RWPE1 (cell line): Measurements from ENCODE around the gene GPC6.

Experiments
- CTCF ChIA-PET: fragments of 350-600 bp; sonication (Branson Sonifier 250); formaldehyde crosslinking; extraction: SDS; loops from one replicate; lab custom pipeline; 2021; lab: Yijun Ruan, JAX
- POLR2A ChIA-PET: fragments of 400-600 bp; formaldehyde crosslinking; extraction: SDS; loops from one replicate; lab custom pipeline; 2020; ENCODE audit warnings: antibody characterized with exemption; ENCODE audit not compliant: low non-redundant PET; lab: Yijun Ruan, JAX
- DNase-seq: peaks from one replicate; pipeline ENCODE4 v3.0.0; 2012; ENCODE audit warnings: low spot score
- H3K27ac ChIP-seq: fragments of 450-650 bp; 2 replicates; pipeline ENCODE4 v1.5.1; 2017
- TF ChIP-seq, protein P1 (sequence below): fragments of 450-650 bp; conservative IDR thresholded peaks from 2 replicates; pipeline ENCODE4 v1.5.1; 2017; ENCODE audit warnings: low read depth, mild to moderate bottlenecking

GPC6 gene

DNA sequence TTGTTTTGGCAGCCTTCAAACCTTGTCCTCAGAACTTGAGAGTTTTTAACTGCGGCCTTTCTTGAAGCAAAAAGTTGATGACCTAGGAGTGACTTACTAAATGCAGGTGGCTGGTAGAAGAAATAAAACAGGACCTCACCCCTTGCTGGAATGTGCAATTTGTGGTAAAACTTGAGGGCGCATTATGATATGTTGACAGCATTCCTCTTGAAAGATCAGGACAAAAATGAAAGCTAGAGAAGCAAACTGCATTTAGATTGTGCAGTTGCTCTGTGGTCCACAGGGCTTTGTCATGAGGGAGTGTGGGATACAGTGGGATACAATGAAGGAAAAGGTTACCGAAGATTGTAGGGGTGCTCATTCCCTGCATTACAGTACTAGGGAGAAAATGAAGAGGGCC, 504.2 kb downstream of the GPC6 start:
- no peak overlapping the region for H3K27ac ChIP-seq
- no peak for DNase-seq
- TF ChIP-seq, protein P1, sequence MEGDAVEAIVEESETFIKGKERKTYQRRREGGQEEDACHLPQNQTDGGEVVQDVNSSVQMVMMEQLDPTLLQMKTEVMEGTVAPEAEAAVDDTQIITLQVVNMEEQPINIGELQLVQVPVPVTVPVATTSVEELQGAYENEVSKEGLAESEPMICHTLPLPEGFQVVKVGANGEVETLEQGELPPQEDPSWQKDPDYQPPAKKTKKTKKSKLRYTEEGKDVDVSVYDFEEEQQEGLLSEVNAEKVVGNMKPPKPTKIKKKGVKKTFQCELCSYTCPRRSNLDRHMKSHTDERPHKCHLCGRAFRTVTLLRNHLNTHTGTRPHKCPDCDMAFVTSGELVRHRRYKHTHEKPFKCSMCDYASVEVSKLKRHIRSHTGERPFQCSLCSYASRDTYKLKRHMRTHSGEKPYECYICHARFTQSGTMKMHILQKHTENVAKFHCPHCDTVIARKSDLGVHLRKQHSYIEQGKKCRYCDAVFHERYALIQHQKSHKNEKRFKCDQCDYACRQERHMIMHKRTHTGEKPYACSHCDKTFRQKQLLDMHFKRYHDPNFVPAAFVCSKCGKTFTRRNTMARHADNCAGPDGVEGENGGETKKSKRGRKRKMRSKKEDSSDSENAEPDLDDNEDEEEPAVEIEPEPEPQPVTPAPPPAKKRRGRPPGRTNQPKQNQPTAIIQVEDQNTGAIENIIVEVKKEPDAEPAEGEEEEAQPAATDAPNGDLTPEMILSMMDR: no peak
- ChIA-PET CTCF (no interaction called here), POLR2A (no interaction called here)

DNA sequence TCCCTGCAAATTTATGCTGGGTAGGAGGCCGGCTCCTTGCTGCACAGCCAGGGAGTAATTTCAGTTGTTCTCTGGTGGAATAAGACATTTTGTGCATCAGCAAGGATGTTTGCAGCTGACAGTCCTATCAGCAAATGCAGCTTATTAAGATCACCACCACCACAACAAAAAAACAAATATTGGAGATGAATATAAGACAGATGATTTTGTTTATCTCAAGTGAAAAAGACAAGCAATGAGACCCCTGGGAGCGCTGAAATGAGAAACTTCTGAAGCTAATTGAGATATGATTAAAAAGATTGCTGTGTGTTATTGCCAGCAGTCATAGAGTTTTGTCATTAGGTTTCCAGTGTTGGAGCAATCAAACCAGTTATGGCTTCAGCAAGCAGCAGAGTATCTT, 505.6 kb downstream of the GPC6 start:
- POLR2A ChIA-PET: no interaction called here
- TF ChIP-seq, protein P1: no peak
- no peak overlapping the region for H3K27ac ChIP-seq
- no peak for DNase-seq
- CTCF ChIA-PET: interaction anchor here (0.6 kb wide), 1 partner anchor 1950 kb away, joined by 4 read pairs; no protein-coding TSS in a partner anchor

DNA sequence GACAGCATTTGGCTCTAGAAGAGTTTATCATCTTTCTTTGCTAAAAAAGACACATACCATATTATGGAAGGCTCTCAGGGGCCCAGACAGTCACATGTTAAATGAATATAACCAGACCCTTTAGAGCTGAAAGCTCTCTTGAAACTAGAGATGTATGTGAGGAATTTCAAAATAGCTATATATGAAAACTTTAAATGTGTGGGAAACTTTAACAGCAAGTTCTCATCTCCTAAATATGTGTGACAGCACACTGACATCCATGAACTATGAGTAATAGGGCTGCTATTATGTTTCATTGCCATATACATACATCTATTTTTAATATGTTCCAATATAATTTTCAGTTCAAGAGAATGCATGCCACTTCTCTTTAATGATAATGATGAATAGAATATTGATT, 509.5 kb downstream of the GPC6 start:
- ChIA-PET POLR2A (no interaction called here), CTCF (no interaction called here)
- no peak for DNase-seq
- TF ChIP-seq, protein P1: no peak
- H3K27ac ChIP-seq: no peak overlapping the region

DNA sequence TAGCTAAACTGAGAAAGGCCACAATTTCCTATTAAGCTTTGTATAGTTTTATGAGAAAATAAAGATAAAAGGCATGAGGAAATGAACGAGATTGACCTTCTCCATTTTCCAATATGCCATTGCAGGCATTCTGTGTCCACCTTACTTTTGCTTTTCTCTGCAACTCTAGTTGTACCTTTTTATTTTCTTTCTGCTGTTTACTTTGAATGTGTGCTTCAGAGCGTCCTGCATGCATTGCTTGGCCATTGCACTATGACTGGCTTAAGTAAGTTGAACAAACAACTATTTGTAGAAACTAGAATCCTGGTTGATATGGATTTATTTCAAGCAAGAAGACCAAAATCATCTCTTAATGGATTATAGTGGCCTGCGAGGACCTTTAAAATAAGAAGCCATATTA, 510.3 kb downstream of the GPC6 start:
- POLR2A ChIA-PET: no interaction called here
- TF ChIP-seq, protein P1: no peak
- no peak for DNase-seq
- no peak overlapping the region for H3K27ac ChIP-seq
- CTCF ChIA-PET: no interaction called here

DNA sequence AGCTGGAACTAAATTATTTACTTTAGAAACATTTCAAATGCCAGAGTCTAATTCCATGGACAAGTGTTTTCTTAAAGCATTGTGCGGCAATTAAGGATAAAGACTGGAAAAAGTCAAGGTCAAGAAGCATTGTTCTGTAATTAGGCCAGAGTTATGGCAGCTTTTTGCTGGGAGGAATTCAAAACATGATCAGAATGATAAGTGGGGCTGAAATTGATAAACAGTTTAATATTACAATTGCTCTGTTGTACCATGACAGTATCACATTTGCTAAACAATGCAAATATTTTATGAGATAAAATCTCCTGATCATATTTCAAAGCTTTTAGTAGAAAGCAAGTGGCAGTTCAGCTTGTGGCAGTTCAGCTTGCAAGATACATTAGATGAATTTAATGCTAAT, 513.7 kb downstream of the GPC6 start:
- TF ChIP-seq, protein P1: no peak
- ChIA-PET CTCF (interaction anchor here (0.6 kb wide), 1 partner anchor 149 kb away, joined by 3 read pairs; no protein-coding TSS in a partner anchor), POLR2A (no interaction called here)
- no peak overlapping the region for H3K27ac ChIP-seq
- DNase-seq: no peak

DNA sequence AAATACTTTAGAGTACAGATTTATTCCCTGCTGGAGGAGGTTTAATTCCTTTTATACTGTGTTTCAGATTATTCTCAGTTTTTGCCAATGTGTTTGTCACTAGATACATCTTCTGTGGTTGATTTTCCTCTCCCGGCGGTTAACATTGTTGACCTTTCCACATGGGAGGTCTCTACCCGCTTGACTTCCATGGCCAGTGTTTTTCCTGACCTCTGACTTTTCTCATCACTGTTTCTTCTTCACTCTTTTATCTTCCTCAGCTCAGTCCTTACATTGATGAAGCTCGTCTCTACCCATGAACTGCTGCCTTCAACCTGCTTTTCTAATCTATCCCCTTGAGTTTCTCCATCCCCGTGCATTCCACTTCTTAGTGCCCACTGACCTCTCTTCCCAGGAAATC, 517.4 kb downstream of the GPC6 start:
- CTCF ChIA-PET: no interaction called here

More for the DNA sequence above, 517.4 kb downstream of the GPC6 start:
- TF ChIP-seq, protein P1: no peak
- no peak for DNase-seq
- H3K27ac ChIP-seq: no peak overlapping the region
- POLR2A ChIA-PET: no interaction called here
